OCI-LY3 (cell line): ENCODE data around the gene DEFB114.

Experiments
- CTCF ChIP-seq: fragments of 200-600, 300-600 bp; sonication (generic); IDR thresholded peaks from 2 replicates; pipeline ENCODE4 v1.5.1; 2014; ENCODE audit warnings: antibody characterized with exemption, low read length, low read depth
- EZH2phosphoT487 ChIP-seq: fragments of 200-600 bp; shearing (Covaris generic); IDR thresholded peaks from 2 replicates; pipeline ENCODE4 v1.6.1; 2018; ENCODE audit warnings: antibody characterized with exemption, mixed run types, low read depth

GRCh38 chr6:49937017-49937416 is 26.9 kb downstream of the DEFB114 start:
- TF ChIP-seq CTCF = no peak
- TF ChIP-seq EZH2phosphoT487 = no peak
